Daoy (cell line): Measurements from ENCODE around the gene CADPS. TPM values are rescaled to one million over a fixed set of nuclear protein-coding genes. Genes with fewer than 3 reads are reported as not detected.

Experiments used
- DNase-seq: peaks from one replicate; pipeline ENCODE4 v3.0.0-alpha.2; 2015; ENCODE audit warnings: low read depth
- total RNA-seq: library from RNA; depleted of rRNA; stranded (reverse); fragments of >200 nt; shearing (Covaris generic); gene quantifications from 2 replicates; pipeline ENCODE4 v1.2.3, GENCODE V29; 2014

The CADPS gene
- total RNA-seq, 1 experiment from 2014 or later, result not detected

DNA sequence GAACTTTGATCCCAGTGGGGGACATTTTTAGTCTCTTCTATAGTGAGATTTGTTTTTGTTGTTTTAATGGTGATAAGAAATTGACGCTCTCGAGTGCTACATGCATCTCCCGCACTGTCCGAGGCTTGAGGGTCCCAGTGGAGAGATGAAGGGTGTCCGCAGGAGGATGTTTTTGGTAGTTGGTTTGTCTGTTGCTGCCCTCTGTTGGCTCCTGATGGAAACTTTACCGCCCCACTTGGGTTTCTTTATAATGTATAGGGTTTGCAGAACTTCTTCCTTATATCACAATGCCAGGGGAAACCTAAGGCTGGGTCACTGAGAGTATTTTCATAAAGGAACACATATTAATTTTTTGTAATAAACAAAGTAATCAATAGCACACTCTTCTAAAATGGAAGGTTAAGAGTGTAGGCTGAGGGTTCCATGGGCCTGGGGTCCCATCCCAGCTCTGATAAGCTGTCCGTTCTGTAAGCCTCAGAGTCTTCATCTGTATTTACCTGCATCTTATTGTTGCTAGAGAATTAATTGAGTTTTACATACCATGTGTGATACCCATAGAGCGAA is 316.6 kb downstream of the CADPS start:
- peak; percentile 22 for DNase-seq

DNA sequence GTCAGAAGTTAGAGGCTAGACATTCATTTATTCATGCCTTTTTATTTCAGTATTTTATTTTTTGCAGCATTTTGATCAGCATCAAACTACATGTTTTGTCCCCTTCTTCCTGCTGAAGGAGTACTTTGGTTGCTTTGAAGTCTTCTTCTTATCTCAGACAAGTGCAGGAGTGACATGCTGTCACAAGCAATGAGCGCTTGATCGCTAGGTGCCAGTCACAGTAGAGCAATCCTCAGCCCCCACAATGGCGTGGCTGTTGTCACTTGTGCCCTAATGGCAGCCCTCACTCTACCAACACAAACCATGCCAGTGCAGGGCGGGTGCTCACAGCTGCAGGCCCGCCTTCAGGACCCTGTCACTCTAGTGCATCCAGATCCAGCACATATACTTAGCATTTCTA is 317.2 kb downstream of the CADPS start:
- no peak for DNase-seq

DNA sequence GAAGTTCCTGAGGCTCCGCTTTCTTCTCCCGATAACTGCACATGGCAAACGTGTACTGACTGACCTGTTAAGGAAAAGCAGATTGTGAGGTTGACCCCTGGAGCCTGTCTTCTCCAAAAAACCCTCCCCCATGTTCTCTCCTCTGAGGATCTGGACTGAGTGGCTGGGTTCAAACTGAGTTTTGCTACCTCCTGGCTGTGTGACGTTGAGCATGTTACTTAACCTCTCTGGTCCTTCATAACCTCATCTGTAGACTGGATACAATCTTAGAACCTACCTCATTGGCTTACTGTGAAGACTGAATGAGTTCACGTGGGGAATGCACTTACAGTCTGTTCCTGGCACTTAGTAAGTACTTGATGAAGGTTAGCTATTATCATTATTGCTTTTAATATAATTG is 317.8 kb downstream of the CADPS start:
- no peak for DNase-seq

DNA sequence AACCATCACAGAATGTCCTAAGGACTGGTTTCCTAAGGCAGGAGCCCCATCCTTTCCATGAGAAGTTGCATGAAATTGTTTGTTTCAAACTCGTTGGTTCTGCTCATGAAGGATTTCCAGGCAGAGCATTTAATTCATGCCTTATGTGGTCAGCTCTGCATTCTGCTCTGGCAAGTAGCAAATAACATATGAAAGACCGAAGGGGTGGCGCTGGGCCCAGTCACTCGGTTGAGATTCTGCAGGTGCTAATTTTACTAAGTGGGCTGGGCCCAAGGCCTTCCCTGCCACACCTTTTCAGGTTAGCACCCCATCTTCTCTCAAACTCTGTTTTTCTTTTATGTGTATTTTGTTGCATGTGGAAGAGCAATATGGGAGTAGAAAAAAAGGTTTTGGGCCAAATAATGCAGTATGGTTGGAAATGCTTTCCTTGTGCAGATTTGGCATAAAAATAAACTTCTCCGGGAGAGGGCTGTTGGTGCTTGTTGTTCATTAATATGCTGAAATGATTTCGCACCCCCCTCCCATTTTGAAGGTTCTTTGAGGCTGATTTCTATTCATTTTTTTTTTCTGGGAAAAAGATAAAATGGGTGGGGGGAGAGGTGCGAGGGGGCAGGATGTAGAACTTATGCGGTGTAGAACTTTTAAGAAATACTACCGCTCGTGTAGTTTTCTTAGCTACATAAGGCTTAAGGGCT is 318.9 kb downstream of the CADPS start:
- no peak for DNase-seq

DNA sequence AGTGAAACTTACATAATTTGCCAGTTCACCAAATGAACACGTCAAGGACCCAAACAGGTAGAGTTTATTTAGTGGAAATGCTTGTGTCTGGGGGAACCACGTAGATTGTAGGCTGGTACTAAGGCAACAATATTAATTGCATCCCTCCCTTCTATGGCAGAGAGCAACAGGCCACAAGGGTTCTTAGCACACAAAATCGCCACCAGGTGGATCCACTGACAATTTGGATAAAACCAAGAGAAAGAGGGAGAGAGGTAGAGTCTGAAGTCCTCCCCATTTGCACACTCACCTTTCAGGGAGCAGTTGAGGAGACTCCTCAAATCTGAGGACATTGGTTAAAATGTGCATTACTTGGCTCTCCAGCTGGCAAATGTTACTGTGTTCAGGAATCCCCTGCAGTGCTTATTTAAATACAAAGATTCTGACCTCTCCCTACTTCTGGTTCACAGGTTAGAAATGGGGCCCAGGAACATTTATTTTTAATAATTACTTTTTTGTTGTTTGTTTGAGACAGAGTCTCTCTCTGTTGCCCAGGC is 320.9 kb downstream of the CADPS start:
- DNase-seq, result no peak

DNA sequence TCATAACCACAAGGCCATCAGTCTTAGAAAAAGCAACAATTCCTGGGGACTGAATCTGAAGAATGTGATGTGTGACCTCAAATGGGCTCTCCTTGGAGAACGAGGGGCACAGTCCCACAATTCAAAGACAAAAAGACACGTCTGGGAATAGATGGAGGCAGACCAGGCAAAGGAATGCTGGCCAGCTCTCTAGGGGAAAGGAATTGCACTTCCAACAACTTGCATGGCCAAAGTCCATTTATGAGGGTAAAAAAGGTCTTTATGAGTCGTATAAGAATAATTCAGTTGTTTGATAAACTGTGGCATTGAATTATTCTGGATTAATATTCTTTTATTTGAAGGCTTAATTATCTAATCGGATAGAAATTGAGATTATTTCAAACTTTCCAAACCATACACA is 321.4 kb downstream of the CADPS start:
- DNase-seq, result no peak

DNA sequence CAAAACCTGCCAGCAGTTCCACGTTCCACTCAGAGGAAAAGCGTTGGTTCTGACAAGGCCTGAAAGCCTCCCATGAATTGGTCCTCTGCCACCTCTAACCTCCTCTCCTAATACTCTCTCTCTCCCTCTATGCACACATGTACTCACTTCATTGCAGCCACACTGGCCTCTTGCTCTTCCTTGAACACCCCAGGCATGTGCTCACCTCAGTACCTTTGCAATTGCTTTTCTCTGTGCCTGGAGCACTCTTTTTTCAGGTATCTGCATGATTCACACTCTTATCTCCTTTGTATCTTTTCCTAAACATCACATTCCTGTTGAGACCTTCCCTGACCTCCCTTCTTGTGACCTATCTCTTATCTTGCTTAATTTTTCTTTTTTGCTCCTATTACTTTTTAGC is 323.7 kb downstream of the CADPS start:
- no peak for DNase-seq

DNA sequence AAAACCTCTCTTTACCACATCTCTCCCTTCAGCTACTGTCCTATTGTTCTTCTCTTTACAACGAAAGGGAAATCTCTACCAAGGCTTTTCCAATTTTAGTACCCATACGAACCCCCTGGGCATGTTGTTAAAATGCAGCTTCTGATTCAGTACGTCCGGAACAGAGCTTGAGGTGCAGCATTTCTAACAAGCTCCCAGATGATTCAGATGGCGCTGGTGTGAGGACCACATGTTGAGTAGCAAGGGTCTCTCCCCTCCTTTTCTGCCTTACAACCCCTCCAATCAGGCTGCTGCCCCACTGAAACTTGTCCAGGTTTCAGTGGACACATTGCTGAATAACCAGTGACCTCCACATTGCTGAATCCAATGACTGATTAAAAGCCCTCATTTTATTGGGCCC is 324.8 kb downstream of the CADPS start:
- DNase-seq, result no peak

DNA sequence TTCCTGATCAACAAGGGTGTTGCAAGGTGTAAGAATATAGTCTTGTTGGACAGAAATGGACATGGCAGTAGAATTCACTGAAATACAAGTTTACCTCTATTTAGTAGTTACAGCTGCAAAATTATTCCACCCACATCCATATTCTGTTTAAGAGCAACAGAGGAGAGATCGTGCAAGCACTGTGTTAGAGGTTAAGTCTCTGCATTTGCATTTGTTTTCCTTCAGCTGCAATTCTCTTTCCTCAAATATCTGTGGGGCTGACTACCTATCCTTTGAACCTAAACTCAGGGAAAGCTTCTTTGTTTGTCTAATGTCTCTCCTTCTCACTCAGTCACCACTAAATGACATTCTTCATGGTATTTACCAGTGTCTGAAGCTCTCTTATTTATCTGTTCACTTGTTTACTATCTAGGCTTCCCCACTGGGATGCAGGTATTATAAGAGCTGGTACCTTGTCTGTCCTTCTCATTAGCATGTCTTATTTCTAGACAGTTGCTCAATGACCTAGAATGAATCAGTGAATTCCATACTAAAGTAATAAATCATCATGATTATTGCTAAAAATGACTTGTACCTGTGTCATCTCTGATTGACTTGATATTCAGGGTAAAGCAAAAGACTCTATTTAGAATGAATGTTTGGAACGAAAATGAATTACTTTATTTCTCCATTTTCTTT is 326.5 kb downstream of the CADPS start:
- no peak for DNase-seq

DNA sequence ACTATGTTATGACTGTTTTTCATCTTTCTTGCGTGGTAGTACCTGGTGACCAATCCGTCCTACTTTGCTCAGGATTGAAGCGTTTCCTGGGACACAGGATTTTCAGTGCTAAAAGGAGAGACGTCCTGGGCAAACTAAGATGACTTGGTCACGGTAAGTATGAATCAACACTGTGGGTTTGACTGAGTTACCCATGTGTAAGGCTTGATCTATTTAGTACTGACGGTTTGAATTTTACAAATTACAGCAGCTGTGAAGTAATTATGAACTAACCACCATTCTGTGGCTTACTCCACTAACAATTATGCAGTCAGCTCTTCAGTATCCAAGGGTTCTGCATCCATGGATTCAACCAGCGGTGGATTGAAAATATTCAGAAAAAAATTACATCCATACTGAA is 328.9 kb downstream of the CADPS start:
- DNase-seq, result no peak

DNA sequence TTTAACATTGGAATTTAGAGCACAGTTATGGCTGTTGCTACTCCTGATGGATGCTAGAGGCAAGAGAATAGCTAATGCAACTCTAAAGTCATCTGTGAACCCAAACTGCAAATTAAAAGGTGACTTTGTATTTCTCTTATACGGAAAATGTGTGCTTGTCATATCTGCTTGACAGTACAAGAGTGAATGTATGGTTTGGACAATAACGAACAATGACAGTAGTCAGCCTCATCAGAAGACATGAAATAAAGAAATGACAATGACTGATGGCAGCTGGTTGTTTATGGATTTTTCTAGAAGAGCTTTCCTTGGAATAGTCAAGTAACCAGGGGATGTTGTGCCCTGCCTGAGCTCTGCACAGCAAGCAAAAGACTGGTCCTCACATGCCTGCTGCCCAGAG is 333.0 kb downstream of the CADPS start:
- no peak for DNase-seq

DNA sequence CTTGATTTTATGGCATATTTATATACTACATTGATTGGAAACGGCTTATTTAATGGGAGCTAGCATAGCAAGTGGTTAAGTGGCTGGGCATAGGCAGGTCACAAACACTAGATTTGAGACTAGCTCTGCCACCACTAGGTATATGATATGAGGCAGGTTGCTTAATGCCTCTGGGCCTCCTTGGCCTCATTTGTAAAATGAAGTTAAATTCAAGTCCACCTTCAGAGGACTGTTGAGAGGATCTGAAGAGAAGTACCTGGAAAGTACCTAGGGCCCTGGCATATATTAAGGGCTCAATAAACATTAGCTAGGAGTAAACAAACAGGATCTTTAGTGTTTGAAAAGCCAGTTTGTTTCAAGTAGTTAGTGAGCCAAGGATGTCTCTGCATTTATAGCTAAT is 335.5 kb downstream of the CADPS start:
- DNase-seq, result no peak

DNA sequence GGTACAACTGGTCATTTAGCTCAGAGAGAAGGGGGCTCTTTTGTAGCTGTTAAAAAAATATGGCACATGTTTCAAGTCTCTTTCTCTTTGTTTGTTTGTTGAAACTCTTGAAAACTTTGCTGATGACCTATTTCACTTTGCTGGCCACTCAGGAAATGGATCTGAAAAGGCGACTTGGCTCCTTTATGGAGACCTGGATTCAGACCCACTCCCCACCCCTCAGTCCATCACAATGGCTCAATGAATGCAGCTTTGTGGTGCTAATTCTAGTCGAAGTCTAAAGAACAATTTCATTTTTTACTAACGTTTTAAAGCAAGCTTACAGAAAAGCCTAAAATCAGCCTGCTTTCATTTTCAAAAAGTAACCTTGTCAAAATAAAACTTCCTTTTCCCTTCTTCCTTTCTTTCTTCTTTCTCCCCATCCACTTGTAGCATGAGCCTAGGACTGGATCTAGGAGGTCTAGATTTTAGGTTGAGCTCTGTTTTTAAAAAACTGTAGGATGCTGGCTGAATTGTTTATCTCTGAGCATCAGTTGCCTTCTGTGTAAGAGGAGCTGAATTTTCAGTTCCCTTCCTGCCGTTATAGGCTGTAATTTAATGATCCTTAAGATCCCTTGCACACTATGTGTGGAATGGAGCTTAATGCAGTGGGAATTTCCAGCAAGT is 336.4 kb downstream of the CADPS start:
- DNase-seq, result no peak

DNA sequence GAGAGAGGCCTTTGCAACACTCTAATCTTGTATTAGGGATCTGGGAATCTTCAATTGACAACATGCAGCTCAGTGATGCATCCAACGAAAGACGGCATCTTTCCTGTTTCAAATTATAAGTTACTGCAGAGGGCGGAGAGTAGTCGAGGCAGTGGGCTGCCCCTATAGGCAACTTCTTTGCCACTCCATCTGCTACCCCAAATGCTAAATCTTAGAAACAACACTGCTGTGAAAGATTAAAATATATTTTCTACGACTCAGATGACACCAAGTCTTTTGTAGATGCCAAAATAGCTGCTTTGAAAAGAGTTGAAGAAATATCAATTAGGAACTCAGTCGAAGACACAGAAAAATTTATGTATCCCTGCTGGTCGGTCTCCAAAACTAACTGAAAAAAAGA is 340.9 kb downstream of the CADPS start:
- DNase-seq, result no peak

DNA sequence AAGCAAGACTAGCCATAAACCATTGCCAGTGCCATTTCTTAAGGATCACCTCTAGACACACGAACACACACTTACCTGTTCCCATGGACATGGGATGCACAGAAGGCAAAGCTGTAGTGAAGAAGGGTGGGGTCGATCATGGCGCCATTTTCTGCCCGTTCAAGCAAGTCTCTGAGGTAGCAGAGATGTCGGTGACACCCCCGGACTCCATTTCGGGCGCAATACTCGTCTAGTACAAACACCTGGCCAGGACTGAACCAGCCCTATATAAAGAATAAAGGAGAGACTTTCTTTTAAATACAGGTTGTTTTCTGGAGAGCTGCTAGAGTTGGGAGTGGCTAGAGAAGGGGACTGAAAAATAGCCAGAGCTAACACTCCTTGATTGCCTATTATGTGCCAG is 342.4 kb downstream of the CADPS start:
- DNase-seq, result no peak

DNA sequence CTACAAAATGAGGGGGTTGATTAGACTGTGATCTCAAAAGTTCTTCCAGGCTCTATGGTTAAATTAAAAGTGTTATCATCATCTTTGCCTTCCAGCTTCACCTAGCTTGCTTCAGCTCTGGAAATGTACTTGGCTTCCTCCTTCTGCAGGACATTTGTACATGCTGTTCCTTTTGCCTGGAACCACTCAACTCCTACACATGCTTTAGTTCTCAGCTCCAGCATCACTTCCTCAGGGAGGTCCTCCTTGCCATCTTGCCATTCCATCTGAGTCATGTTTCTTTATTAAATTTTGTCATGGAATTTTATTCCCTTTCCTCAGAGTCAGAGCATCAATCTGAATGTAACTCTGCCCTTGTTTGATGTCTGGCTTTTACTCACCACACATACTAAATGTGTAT is 343.2 kb downstream of the CADPS start:
- no peak for DNase-seq

DNA sequence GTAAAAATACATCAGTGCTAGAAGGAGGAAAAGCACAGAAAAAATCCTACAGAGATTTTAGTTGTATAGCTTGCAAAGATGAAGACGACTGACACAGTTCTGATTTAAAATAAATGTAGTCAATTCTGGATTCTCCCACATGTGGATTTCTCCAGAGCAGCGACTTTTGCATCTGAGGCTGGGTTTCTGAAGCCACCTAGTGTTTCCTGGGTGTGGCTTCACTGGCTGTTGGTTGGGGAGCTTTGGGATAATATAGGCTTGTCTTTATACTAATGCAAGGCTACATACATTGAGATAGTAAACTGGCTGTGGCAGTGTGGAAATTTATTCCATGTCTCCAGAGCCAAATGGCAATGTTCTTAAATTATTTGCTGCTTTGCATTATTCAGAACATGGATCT is 343.7 kb downstream of the CADPS start:
- no peak for DNase-seq

DNA sequence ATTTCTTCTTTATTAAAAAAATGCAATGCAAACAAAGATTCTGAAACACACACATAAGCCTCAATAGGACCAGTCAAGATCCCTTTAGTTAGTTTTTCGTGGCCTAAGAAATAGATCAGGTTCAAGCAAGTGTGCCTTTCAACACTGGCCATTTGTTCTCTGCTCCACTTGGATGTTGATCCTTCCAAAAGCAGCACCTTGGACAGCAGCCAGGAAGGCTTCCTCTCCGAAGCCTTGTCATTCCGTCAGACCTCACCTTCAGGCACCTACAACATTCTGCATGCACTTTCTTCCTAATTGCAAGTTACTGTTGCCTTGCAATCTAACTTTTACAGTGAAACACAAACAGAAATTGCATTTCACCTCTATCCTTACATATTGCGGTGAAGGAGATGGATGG is 346.0 kb downstream of the CADPS start:
- DNase-seq, result peak; percentile 32

DNA sequence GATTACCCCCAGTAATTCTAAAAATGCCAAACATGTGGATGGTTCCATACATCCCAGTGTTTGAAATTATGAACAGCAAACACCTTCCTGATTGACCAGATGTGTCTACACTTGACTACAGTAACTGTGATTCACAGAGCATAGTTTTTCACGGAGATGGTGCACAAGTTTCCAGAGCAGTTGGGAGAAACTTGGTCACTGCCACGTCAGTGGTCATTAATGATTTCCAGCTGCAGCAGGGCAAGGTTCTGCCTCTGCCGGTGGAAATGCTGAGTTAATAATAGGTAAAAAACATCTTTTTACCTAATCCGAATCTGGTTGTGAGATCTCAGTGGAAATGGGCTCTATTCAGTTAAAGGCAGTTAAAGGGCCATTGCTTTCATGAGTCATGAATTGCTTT is 347.7 kb downstream of the CADPS start:
- no peak for DNase-seq

DNA sequence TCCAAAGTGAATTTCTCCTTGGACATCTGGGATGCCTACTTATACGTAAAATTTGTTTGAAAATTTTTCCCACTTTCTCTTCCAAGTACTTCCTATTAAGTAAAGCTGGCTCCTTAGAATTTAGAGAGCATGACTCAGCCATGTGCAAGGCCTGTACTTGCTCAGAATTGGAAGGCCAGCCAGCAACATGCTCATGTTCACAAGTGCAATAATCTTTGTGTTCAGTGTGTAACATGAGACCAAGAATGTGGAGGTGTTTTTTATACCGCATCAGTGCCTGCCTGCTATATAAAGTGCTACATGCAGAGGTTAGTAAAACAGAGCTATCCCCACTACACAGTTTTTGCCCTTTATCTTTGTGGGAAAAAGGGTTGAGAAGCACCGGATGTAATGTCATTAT is 349.9 kb downstream of the CADPS start:
- DNase-seq, result peak; percentile 27

DNA sequence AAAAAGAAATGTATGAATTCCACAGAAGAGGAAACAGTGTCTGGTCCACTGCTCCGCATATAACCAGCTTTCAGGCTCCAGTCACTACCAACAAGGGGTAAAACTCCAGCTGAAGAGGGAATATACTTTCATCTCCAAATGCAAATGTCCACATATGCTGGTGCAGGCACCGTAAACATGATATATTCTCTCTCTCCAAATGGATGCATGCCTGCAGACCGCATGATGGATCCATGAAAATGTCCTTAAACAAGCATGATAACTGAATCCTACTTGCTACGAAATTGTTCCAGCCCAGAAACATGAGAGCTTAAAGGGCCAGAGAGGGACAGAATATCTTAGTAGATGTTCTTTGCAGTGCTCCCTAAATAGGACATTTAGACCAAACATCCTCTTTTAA is 351.5 kb downstream of the CADPS start:
- no peak for DNase-seq

DNA sequence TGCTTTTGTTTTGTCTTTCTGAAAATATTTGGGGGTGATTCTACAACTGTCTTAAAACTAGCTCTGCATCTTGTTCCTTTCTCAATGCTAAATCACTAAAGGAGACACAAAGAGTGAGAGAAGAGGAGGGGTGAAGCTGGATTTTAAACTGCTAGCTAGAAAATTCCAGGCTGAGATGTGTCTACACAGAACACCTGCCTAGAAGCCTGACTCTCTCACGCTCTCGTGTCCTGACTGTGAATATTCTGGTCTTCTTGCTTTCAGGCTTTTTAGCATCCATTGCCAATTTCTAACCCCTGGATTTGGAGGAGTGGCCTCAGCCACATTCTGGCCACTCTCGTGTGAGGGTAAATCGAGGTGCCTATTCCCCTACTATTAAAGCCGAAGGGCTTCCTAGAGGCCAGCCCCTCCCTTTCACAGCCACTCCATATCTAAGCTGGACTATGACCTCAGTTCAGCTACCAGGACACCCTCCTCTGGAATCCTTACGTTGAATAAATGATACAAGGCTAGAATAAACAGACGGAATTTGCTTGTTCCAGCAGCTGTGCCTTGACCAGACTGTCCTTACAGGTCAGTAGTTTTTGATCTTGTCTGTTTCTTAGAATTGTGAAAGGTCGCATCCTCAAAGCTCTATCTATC is 353.6 kb downstream of the CADPS start:
- no peak for DNase-seq
